Kasumi-1 (cell line): Measurements from ENCODE around the gene CD14.
"Not testable (repeated sequence)": the region's sequence is repeated elsewhere in the genome, so short reads cannot be mapped to it uniquely, and the experiment has no call there.

Source experiments
- DNase-seq, 2 experiments: peaks; one replicate each; lab custom pipeline; 2025; lab: John Stamatoyannopoulos, UW

The CD14 gene

GRCh38 chr5:140596321-140596741 is 36.6 kb downstream of the CD14 start:
- DNase-seq, result no peak

- peak; percentile 86 to 88 for DNase-seq
These were observed 37.3 kb downstream of the CD14 start for GRCh38 chr5:140595538-140596300.

- DNase-seq, result no peak
These were observed 38.8 kb downstream of the CD14 start for GRCh38 chr5:140594169-140594568.

GRCh38 chr5:140593070-140593469 is 39.9 kb downstream of the CD14 start:
- not testable (repeated sequence) for DNase-seq

GRCh38 chr5:140591747-140592372 is 41.1 kb downstream of the CD14 start:
- DNase-seq, result peak; percentile 16 to 31

GRCh38 chr5:140590861-140591260 is 42.1 kb downstream of the CD14 start:
- no peak for DNase-seq

GRCh38 chr5:140588311-140589070 is 44.5 kb downstream of the CD14 start:
- DNase-seq, result no peak

GRCh38 chr5:140587495-140587894 is 45.5 kb downstream of the CD14 start:
- no peak for DNase-seq
